GM12875 (cell line): ENCODE results near the gene HMOX2.

Experiments
- H3K4me3 ChIP-seq: one replicate; pipeline ENCODE4 v1.5.1; 2011; ENCODE audit warnings: low read depth, low read length, control low read depth
- TF ChIP-seq, protein P1 (sequence below): IDR thresholded peaks from 2 replicates; pipeline ENCODE4 v1.5.1; 2011; ENCODE audit warnings: low read depth, mild to moderate bottlenecking, control low read depth, inconsistent platforms, low read length, moderate library complexity, borderline replicate concordance; ENCODE audit not compliant: insufficient read depth

HMOX2 gene

DNA sequence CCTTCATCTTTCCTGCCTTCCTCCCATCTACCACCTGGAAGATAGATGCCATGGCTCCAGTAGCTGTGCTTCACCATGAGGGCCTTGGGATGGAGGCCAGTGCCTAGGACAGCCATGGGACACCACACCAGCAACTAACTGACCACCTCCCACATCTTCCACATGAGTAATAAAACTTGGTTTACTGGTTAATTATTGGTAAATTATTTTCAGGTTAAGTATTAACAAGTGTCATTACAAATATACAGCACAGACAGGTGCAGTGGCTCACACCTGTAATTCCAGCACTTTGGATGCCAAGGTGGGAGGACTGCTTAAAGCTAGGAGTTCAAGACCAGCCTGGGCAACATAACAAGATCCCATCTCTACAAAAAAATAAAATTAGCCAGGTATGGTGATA lies 48.4 kb downstream of the HMOX2 start:
- no peak overlapping the region for H3K4me3 ChIP-seq

DNA sequence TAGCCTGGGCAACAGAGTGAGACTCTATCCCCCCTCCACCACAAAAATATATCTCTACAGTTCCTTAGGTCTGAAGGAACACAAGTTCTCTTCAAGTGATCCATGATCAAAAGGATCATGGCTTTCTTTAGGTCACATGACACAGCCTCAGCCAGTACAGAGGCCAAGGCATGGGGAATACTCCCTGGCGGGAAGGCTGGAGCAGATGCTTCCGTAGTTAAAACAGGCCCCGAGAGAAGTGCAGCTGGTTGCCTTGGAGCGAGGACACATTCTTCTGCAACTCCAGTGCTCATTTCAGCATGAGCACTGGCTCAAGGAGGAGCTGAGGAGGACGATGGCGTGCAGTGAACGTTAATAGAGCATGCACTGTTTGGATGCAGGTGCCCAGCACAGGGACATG lies 48.9 kb downstream of the HMOX2 start:
- TF ChIP-seq, protein P1, sequence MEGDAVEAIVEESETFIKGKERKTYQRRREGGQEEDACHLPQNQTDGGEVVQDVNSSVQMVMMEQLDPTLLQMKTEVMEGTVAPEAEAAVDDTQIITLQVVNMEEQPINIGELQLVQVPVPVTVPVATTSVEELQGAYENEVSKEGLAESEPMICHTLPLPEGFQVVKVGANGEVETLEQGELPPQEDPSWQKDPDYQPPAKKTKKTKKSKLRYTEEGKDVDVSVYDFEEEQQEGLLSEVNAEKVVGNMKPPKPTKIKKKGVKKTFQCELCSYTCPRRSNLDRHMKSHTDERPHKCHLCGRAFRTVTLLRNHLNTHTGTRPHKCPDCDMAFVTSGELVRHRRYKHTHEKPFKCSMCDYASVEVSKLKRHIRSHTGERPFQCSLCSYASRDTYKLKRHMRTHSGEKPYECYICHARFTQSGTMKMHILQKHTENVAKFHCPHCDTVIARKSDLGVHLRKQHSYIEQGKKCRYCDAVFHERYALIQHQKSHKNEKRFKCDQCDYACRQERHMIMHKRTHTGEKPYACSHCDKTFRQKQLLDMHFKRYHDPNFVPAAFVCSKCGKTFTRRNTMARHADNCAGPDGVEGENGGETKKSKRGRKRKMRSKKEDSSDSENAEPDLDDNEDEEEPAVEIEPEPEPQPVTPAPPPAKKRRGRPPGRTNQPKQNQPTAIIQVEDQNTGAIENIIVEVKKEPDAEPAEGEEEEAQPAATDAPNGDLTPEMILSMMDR, result no peak
- no peak overlapping the region for H3K4me3 ChIP-seq

More for the DNA sequence above, 48.4 kb downstream of the HMOX2 start:
- TF ChIP-seq, protein P1, result no peak

DNA sequence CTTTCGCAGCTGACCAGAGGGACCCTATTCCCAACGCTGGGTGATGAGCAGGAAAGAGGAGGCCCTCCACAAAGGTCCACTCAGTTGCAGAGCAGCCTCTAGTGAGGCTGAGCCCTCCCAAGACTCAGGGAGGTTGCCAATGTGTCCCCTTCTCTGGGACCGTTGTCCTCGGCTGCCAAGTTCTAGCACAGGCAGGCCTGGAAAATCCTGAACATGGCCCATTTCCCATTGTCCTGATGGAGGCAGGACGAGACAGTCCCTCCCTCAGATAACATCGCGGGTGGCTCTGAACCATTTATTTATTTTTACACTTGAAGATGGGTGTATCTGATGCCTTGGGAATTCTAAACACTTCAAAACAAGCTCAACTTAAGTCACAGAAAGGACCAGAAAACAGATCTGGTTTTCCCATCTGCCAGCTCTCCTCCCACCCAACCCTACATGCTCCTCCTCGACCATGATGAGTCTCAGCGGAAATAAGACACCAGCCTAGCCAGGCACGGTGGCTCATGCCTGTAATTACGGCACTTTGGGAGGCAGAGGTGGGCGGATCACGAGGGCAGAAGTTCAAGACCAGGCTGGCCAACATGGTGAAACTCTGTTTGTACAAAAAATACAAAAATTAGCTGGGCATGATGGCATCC lies 49.6 kb downstream of the HMOX2 start:
- TF ChIP-seq, protein P1, result no peak
- H3K4me3 ChIP-seq, result no peak overlapping the region

DNA sequence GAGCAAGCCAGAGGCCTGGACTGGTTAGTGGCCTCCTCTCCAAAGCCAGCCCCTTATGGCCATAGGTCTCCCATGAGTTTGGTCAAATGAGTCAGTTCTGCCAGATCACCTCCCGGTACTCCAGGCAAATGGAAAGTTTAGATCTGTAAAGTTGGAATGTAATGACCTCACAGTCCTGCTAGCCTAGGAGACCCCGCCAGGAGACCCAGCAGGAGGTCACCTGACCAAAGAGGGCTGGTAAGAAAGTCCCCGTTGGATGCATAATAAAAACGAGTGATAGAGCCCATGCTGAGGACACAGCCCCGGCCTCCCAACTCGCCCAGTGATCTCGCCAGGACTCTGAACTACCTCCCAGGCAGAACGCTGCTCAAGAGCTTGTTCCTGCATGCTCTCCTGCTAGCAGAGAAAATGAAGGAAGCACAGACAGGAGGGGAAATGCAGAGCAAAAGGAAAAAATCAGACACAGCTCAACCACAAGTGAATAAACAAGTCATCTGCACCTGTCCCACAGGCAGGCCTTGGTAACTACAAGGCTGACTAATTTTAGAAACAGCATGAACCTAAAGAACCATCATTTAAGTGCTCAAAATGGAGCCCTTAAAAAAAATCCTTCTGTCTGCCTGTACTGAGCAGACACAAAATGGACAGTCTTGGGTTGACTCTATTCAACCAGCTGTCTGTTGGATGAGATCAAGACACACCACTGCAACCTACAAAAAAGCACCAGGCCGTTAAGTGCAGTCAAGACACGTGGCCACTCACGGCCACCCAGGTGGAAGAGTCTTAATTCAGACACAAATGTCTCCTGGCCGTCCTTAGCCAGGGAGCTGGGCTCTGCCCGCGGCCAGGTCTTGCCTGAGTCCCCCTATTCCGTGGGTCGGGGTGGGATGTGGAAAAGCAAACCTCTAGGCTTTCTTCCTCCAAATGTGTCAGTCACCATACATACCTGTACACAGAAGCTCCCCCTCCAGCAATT lies 53.2 kb downstream of the HMOX2 start:
- TF ChIP-seq, protein P1, result no peak
- no peak overlapping the region for H3K4me3 ChIP-seq

DNA sequence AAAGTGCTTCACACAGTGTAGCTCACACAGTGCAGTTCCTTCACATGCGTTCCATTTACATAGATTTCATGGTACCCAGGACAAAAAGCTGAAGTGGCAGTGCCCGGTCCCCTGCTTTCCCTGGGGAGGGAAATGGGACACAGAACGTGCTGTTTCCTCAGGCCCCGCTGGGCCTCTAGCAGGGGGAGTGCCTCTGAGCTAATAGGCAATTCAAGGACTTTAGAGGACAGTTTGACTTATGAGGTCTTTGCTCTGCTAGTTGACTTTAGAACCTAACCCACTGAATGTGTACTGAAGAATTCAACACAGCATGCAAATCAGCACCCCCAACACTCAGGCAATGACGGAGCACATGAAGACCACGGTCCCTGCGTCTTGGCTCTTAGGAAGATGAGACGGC lies 55.6 kb downstream of the HMOX2 start:
- TF ChIP-seq, protein P1, result no peak
- H3K4me3 ChIP-seq, result no peak overlapping the region

DNA sequence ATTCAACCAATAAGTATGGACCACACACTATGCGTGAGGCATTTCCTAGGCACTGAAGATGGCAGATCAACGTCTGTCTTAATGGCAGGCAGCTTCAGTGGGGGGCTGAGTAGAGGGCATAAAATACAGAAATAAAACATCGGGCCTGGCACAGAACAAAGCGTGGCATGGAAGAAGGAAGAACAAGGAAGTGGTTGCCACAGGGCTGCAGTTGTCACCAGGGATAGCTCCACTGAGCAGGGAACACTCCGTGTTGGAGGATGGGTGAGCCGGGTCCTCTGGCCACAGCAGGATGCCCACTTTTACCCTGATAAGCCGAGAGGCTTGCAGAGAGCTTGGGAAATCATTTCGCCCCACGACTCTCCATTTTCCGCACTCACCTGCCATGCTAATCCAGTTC lies 56.0 kb downstream of the HMOX2 start:
- no peak overlapping the region for H3K4me3 ChIP-seq
- TF ChIP-seq, protein P1, result no peak
